Activated CD8-positive, alpha-beta T cell treated with anti-CD3 and anti-CD28 coated beads for 36 hours (primary cell): ENCODE results near the gene ZFR. TPM values are rescaled to one million over a fixed set of nuclear protein-coding genes. Genes with fewer than 3 reads are reported as not detected.

ENCODE experiments used
- ATAC-seq: fragments of 200-7000 bp; cut with Tn5 transposase; one replicate; pipeline ENCODE4 v1.10.0; 2021; ENCODE audit warnings: mild to moderate bottlenecking, moderate library complexity
- CTCF ChIA-PET: fragments of 350-600 bp; sonication (Branson Sonifier 250); formaldehyde crosslinking; loops from one replicate; lab custom pipeline; 2021; ENCODE audit warnings: antibody characterized with exemption; lab: Charles Lee
- POLR2A ChIA-PET: fragments of 350-600 bp; sonication (Branson Sonifier 250); formaldehyde crosslinking; loops from one replicate; lab custom pipeline; 2021; ENCODE audit warnings: antibody characterized with exemption; lab: Charles Lee
- DNase-seq: peaks from one replicate; pipeline ENCODE4 v3.0.0-alpha.2; 2020
- H3K27ac Mint-ChIP-seq: one replicate; pipeline ENCODE4 v1.8.0; 2021; ENCODE audit warnings: mild to moderate bottlenecking, mixed read lengths
- H3K27me3 Mint-ChIP-seq: one replicate; pipeline ENCODE4 v1.8.0; 2021; ENCODE audit warnings: mixed read lengths
- H3K36me3 Mint-ChIP-seq: one replicate; pipeline ENCODE4 v1.8.0; 2021; ENCODE audit warnings: low read depth, mixed read lengths
- H3K4me1 Mint-ChIP-seq: one replicate; pipeline ENCODE4 v1.8.0; 2021; ENCODE audit warnings: low read depth, mixed read lengths
- H3K4me3 Mint-ChIP-seq: one replicate; pipeline ENCODE4 v1.8.0; 2021; ENCODE audit warnings: mild to moderate bottlenecking, moderate library complexity, mixed read lengths
- H3K9me3 Mint-ChIP-seq: one replicate; pipeline ENCODE4 v1.8.0; 2021; ENCODE audit warnings: mixed read lengths
- CTCF ChIP-seq: fragments of 200-600 bp; IDR thresholded peaks from one replicate; pipeline ENCODE4 v1.8.0; 2022; ENCODE audit warnings: antibody characterized with exemption, mild to moderate bottlenecking
- intact Hi-C: fragments of 100-400 bp; cut with micrococcal nuclease; formaldehyde crosslinking; loops from one replicate; pipeline ENCODE4 v1.10.0; 2022
- total RNA-seq, 2 experiments: library from RNA; stranded (reverse); gene quantifications; one replicate each; pipeline ENCODE4 v1.2.3, GENCODE V29; 2021

The ZFR gene
- total RNA-seq, 2 experiments from 2014 or later = 56.8 to 59.2 TPM

- peaks cover 59% of the 10 kb centered on the region for H3K36me3 Mint-ChIP-seq
- CTCF ChIA-PET = no interaction called here
- POLR2A ChIA-PET = no interaction called here
Observed at GRCh38 chr5:32426440-32427151, 17.9 kb downstream of the ZFR start.

GRCh38 chr5:32422697-32423096, 21.8 kb downstream of the ZFR start:
- intact Hi-C loops = no loop called here
- peaks cover 40% of the 10 kb centered on the region for H3K4me1 Mint-ChIP-seq
- ChIA-PET POLR2A (no interaction called here), CTCF (no interaction called here)
- H3K27ac Mint-ChIP-seq = no peak overlapping the region
- no peak overlapping the region for H3K4me3 Mint-ChIP-seq
- peaks cover 39% of the 10 kb centered on the region for H3K36me3 Mint-ChIP-seq
- no peak for TF ChIP-seq CTCF
- no peaks in the 10 kb centered on the region for H3K27me3 Mint-ChIP-seq
- peaks cover 9% of the 10 kb centered on the region for H3K9me3 Mint-ChIP-seq
- DNase-seq (no peak), ATAC-seq (no peak)

More at GRCh38 chr5:32426440-32427151, 17.9 kb downstream of the ZFR start:
- H3K27ac Mint-ChIP-seq = no peak overlapping the region
- no peak overlapping the region for H3K4me3 Mint-ChIP-seq
- peaks cover 9% of the 10 kb centered on the region for H3K9me3 Mint-ChIP-seq
- intact Hi-C loops = no loop called here
- H3K27me3 Mint-ChIP-seq = no peaks in the 10 kb centered on the region
- no peak for DNase-seq
- H3K4me1 Mint-ChIP-seq = peaks cover 50% of the 10 kb centered on the region
- no peak for TF ChIP-seq CTCF
- no peak for ATAC-seq

- Mint-ChIP-seq H3K4me1 (peaks cover 39% of the 10 kb centered on the region), H3K4me3 (no peak overlapping the region), H3K36me3 (peaks cover 29% of the 10 kb centered on the region), H3K27me3 (no peaks in the 10 kb centered on the region), H3K9me3 (no peaks in the 10 kb centered on the region), H3K27ac (no peak overlapping the region)
- intact Hi-C loops = no loop called here
- peak; percentile 24 for ATAC-seq
- no peak for TF ChIP-seq CTCF
- CTCF ChIA-PET = interaction anchor here (1.1 to 2.6 kb wide), 3 partner anchors 10 to 169 kb away, joined by 3 to 12 read pairs (median 7); no protein-coding TSS in a partner anchor
- POLR2A ChIA-PET = interaction anchor here (1.5 kb wide), 1 partner anchor 14 kb away, joined by 3 read pairs; no protein-coding TSS in a partner anchor
- DNase-seq = no peak
Observed at GRCh38 chr5:32421075-32421474, 23.5 kb downstream of the ZFR start.

- ATAC-seq = no peak
- no peak for TF ChIP-seq CTCF
- ChIA-PET POLR2A (interaction anchor here (1.5 kb wide), 1 partner anchor 15 kb away, joined by 3 read pairs; no protein-coding TSS in a partner anchor), CTCF (interaction anchor here (1.1 to 2.6 kb wide), 3 partner anchors 10 to 169 kb away, joined by 3 to 12 read pairs (median 7); no protein-coding TSS in a partner anchor)
- no peak overlapping the region for H3K4me3 Mint-ChIP-seq
- no peak overlapping the region for H3K27ac Mint-ChIP-seq
- no peaks in the 10 kb centered on the region for H3K27me3 Mint-ChIP-seq
- intact Hi-C loops = no loop called here
- H3K4me1 Mint-ChIP-seq = peaks cover 37% of the 10 kb centered on the region
- H3K36me3 Mint-ChIP-seq = peaks cover 32% of the 10 kb centered on the region
- no peaks in the 10 kb centered on the region for H3K9me3 Mint-ChIP-seq
- no peak for DNase-seq
Observed at GRCh38 chr5:32420506-32420905, 24.0 kb downstream of the ZFR start.

- CTCF ChIA-PET = interaction anchor here (0.8 to 2.6 kb wide), 4 partner anchors 9 to 170 kb away, joined by 3 to 12 read pairs (median 6); no protein-coding TSS in a partner anchor
- Mint-ChIP-seq H3K9me3 (no peaks in the 10 kb centered on the region), H3K4me1 (peaks cover 34% of the 10 kb centered on the region), H3K27me3 (no peaks in the 10 kb centered on the region), H3K36me3 (peaks cover 35% of the 10 kb centered on the region), H3K4me3 (no peak overlapping the region), H3K27ac (no peak overlapping the region)
- DNase-seq = no peak
- TF ChIP-seq CTCF = no peak
- ATAC-seq = no peak
- intact Hi-C loops = no loop called here
- POLR2A ChIA-PET = interaction anchor here (1.7 kb wide), 1 partner anchor 12 kb away, joined by 4 read pairs; no protein-coding TSS in a partner anchor
Observed at GRCh38 chr5:32419791-32420190, 24.7 kb downstream of the ZFR start.
